ENCODE measurements around the gene GALM.
"Not testable (repeated sequence)": the region's sequence is repeated elsewhere in the genome, so short reads cannot be mapped to it uniquely, and the experiment has no call there.

GALM gene

DNA sequence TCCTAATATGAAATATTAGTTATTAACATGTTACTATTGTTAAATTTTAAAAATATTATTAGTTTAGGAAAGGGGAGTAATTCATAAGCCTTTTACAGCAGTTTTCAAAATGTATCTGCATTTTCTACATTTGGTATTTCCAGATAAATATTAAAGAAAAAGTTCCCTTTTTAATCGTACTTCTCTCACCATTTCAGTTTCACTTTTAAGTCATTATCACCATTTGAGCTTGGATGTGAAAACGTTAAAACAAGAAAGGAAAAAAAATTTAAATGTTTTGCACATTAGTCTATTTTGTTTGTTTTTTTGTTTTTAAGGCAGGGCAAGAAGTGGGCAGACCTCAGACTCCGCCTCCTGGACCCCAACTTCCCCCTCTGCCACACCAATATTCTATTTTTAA, 88.6 kb downstream of the GALM start:
- no peak for DNase-seq
- peak overlapping the region; percentile 58 for H3K4me3 Mint-ChIP-seq
- peaks cover 23% of the 10 kb centered on the region for H3K4me1 Mint-ChIP-seq (ENCODE audit: low read depth)
- H3K27me3 Mint-ChIP-seq, result peaks cover 4% of the 10 kb centered on the region
- H3K36me3 Mint-ChIP-seq (ENCODE audit: low read depth), result peaks cover 17% of the 10 kb centered on the region
- no peaks in the 10 kb centered on the region for H3K9me3 Mint-ChIP-seq
- peak overlapping the region; percentile 52 for H3K27ac Mint-ChIP-seq

DNA sequence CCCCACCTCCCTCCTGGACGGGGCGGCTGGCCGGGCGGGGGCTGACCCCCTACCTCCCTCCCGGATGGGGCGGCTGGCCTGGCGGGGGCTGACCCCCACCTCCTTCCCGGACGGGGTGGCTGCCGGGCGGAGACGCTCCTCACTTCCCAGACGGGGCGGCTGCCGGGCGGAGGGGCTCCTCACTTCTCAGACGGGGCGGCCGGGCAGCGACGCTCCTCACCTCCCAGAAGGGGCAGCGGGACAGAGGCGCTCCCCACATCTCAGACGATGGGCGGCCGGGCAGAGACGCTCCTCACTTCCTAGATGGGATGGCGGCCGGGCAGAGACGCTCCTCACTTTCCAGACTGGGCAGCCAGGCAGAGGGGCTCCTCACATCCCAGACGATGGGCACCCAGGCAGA, 90.0 kb downstream of the GALM start:
- not testable (repeated sequence) for H3K27ac Mint-ChIP-seq; H3K27me3 Mint-ChIP-seq; H3K4me3 Mint-ChIP-seq; DNase-seq; H3K9me3 Mint-ChIP-seq; H3K36me3 Mint-ChIP-seq (ENCODE audit: low read depth)
- H3K4me1 Mint-ChIP-seq (ENCODE audit: low read depth), result peaks cover 21% of the 10 kb centered on the region

DNA sequence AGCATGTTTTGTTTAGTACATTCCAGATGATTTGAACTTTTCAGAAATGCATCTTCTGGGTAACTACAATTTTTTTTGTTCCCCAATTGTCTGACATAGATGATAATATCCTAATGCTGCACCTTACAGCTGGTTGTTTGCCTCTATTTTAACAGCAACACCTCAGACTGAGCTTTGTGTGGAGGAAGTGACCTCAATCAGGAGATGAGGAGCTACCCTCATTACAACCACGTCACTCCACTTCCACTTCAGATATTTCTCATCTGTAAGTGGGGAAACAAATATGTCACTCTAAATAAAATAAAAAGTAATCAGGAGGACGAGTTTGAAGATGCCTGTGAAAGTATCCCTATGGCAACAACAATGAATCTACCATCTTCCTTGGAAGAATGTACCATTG, 97.3 kb downstream of the GALM start:
- no peak overlapping the region for H3K27ac Mint-ChIP-seq
- H3K36me3 Mint-ChIP-seq (ENCODE audit: low read depth), result no peaks in the 10 kb centered on the region
- H3K4me3 Mint-ChIP-seq, result no peak overlapping the region
- H3K4me1 Mint-ChIP-seq (ENCODE audit: low read depth), result peaks cover 2% of the 10 kb centered on the region
- H3K9me3 Mint-ChIP-seq, result no peaks in the 10 kb centered on the region
- DNase-seq, result no peak
- no peaks in the 10 kb centered on the region for H3K27me3 Mint-ChIP-seq

DNA sequence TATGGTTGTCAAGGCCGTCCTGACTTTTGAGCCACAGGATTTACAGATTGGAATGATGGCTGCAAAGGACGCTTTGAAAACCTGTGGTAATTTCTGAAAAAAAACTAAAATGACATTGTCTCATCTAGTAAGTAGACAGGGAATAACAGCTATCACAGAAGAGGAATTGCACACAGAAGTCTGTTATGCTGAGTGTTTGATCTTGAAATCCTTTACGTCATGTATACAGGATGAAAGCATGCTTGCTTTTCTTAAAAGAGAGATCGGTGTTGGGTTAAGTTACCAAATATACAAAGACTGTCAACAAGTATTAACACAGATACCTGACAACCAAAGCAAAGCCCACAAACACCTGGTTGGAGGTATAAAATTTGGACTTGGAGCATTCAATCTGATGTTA, 97.8 kb downstream of the GALM start:
- no peaks in the 10 kb centered on the region for H3K36me3 Mint-ChIP-seq (ENCODE audit: low read depth)
- H3K4me1 Mint-ChIP-seq (ENCODE audit: low read depth), result peaks cover 2% of the 10 kb centered on the region
- H3K27me3 Mint-ChIP-seq, result no peaks in the 10 kb centered on the region
- H3K27ac Mint-ChIP-seq, result no peak overlapping the region
- no peak overlapping the region for H3K4me3 Mint-ChIP-seq
- DNase-seq, result no peak
- no peaks in the 10 kb centered on the region for H3K9me3 Mint-ChIP-seq

DNA sequence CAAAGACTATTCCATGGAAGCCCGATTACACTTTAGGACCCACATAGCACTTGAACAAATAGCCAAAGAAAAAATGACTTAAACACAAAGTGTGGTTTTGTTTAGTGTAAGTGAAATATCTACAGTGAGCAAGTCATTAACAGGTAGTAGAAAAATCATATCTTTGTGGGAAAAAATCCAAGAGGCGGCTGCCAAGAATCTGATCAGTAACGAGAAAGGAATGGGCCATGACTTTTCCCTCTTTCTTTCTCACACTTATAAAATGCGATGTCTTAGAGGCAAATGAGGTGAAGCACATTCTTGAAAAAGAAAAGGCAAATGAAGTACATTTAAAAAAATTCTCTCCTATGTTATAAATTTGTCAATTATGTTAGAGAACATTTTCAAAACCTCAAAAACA, 99.2 kb downstream of the GALM start:
- H3K9me3 Mint-ChIP-seq, result no peaks in the 10 kb centered on the region
- no peak for DNase-seq
- no peaks in the 10 kb centered on the region for H3K36me3 Mint-ChIP-seq (ENCODE audit: low read depth)
- H3K27ac Mint-ChIP-seq, result no peak overlapping the region
- H3K4me1 Mint-ChIP-seq (ENCODE audit: low read depth), result peaks cover 2% of the 10 kb centered on the region
- no peaks in the 10 kb centered on the region for H3K27me3 Mint-ChIP-seq
- H3K4me3 Mint-ChIP-seq, result no peak overlapping the region

- Mint-ChIP-seq H3K4me3 (no peak overlapping the region), H3K9me3 (no peaks in the 10 kb centered on the region), H3K36me3 (ENCODE audit: low read depth) (no peaks in the 10 kb centered on the region), H3K27me3 (no peaks in the 10 kb centered on the region), H3K4me1 (ENCODE audit: low read depth) (peaks cover 2% of the 10 kb centered on the region), H3K27ac (no peak overlapping the region)
- no peak for DNase-seq
These were observed 99.6 kb downstream of the GALM start for GRCh38 chr2:38765551-38765950.

GRCh38 chr2:38771632-38772031, 105.7 kb downstream of the GALM start:
- H3K36me3 Mint-ChIP-seq (ENCODE audit: low read depth), result no peaks in the 10 kb centered on the region
- no peaks in the 10 kb centered on the region for H3K4me1 Mint-ChIP-seq (ENCODE audit: low read depth)
- no peak overlapping the region for H3K4me3 Mint-ChIP-seq
- DNase-seq, result no peak
- peaks cover 16% of the 10 kb centered on the region for H3K27me3 Mint-ChIP-seq
- H3K9me3 Mint-ChIP-seq, result no peaks in the 10 kb centered on the region
- no peak overlapping the region for H3K27ac Mint-ChIP-seq

DNA sequence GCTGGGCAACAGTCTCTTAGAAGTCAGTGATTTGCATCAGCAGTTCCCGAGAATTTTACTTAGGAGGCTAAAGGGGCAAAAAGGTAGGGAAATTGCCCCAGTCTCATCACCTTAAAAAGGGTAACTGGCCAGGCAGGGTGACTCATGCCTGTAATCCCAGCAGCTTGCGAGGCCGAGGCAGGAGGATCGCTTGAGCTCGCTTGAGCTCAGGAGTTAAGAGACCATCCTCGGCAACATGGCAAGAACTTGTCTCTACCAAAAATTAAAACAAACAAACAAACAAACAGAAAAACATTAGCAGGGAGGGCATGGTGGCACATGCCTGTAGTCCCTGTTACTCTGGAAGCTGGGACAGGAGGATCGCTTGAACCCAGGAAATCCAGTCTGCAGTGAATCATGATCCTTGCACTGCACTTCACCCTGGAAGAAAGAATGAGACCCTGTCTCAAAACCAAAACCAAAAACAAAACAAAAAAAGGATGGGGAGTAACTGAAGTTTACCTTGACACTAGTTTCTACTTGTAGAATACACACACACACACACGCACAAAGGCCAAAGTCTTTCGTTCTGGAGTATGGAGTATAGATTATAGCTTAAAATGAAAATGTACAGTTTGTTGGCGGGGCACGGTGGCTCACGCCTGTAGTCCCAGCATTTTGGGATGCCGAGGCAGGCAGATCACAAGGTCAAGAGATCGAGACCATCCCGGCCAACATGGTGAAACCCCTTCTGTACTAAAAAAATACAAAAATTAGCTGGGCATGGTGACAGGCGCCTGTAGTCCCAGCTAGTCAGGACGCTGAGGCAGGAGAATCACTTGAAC, 109.4 kb downstream of the GALM start:
- Mint-ChIP-seq H3K4me3 (no peak overlapping the region), H3K27ac (no peak overlapping the region), H3K4me1 (ENCODE audit: low read depth) (peaks cover 14% of the 10 kb centered on the region), H3K9me3 (no peaks in the 10 kb centered on the region), H3K36me3 (ENCODE audit: low read depth) (peaks cover 16% of the 10 kb centered on the region), H3K27me3 (peaks cover 19% of the 10 kb centered on the region)
- DNase-seq, result no peak

DNA sequence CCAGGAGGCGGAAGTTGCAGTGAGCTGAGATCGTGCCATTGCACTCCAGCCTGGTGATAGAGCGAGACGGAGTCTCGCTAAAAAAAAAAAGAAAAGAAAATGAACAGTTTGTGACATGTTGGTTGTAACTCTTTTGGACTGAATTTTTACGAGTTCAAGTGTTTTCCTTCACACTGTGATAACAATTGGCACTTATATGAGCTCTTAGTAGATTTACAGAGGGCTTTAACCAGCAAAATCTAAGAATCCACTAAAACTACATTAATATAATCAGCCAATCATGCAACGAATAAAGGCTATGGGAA, 110.0 kb downstream of the GALM start:
- H3K27me3 Mint-ChIP-seq, result peaks cover 19% of the 10 kb centered on the region
- H3K36me3 Mint-ChIP-seq (ENCODE audit: low read depth), result peaks cover 22% of the 10 kb centered on the region
- no peak overlapping the region for H3K4me3 Mint-ChIP-seq
- no peak for DNase-seq
- H3K9me3 Mint-ChIP-seq, result no peaks in the 10 kb centered on the region
- peaks cover 14% of the 10 kb centered on the region for H3K4me1 Mint-ChIP-seq (ENCODE audit: low read depth)
- H3K27ac Mint-ChIP-seq, result no peak overlapping the region

DNA sequence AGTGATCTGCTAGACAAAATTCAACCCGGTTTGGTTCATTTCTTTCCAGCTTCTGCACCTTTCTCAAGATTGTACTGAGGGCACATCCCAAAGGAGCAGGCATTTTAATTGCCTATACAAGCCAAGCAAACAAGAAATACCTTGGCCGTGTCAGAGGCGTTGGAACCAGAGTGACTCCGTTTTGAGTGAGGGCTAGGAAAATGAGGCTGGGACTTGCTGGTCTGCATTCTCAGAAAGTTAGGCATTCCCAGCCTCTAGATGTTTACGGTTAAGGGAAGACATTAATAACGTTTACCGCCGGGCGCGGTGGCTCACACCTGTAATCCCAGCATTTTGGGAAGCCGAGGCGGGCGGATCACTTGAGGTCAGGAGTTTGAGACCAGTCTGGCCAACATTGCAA, 110.6 kb downstream of the GALM start:
- DNase-seq, result no peak
- H3K27me3 Mint-ChIP-seq, result peaks cover 19% of the 10 kb centered on the region
- H3K4me1 Mint-ChIP-seq (ENCODE audit: low read depth), result peaks cover 14% of the 10 kb centered on the region
- H3K9me3 Mint-ChIP-seq, result no peaks in the 10 kb centered on the region
- peak overlapping the region; percentile 20 for H3K4me3 Mint-ChIP-seq
- H3K27ac Mint-ChIP-seq, result no peak overlapping the region
- peaks cover 28% of the 10 kb centered on the region for H3K36me3 Mint-ChIP-seq (ENCODE audit: low read depth)

GRCh38 chr2:38778687-38779082, 112.8 kb downstream of the GALM start:
- peak overlapping the region; percentile 98 for H3K27ac Mint-ChIP-seq
- H3K36me3 Mint-ChIP-seq (ENCODE audit: low read depth), result peaks cover 42% of the 10 kb centered on the region
- H3K4me1 Mint-ChIP-seq (ENCODE audit: low read depth), result peaks cover 17% of the 10 kb centered on the region
- no peaks in the 10 kb centered on the region for H3K9me3 Mint-ChIP-seq
- no peak for DNase-seq
- peak overlapping the region; percentile 95 for H3K4me3 Mint-ChIP-seq
- H3K27me3 Mint-ChIP-seq, result peaks cover 19% of the 10 kb centered on the region

DNA sequence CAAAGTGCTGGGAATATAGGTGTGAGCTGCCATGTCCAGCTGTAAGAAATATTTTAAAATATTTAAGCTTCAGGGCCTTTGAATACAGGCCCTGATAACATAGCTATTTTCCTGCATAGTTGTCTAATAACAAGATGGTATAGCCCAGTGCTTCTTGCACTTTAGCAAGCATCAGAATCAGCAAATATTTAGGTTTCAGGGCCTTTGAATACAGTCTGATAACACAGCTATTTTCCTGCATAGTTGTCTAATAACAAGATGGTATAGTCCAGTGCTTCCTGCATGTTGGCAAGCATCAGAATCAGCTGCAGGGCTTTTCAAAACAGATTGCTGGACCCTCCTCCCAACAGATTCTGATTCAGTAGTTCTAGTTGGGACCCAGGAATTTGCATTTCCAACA, 117.7 kb downstream of the GALM start:
- DNase-seq, result no peak
- Mint-ChIP-seq H3K4me1 (ENCODE audit: low read depth) (peaks cover 9% of the 10 kb centered on the region), H3K9me3 (no peaks in the 10 kb centered on the region), H3K36me3 (ENCODE audit: low read depth) (peaks cover 38% of the 10 kb centered on the region), H3K27me3 (no peaks in the 10 kb centered on the region), H3K4me3 (no peak overlapping the region), H3K27ac (peak overlapping the region; percentile 22)

Data from activated T-cell treated with anti-CD3 and anti-CD28 coated beads, Interleukin-2, amount 50 U/mL, for 24 hours (primary cell).